NT2/D1 (cell line): ENCODE measurements around the gene APOBR.

Source experiments
- DNase-seq: peaks from one replicate; pipeline ENCODE4 v3.0.0-alpha.2; 2011; ENCODE audit warnings: low read depth, low spot score
- H3K27me3 ChIP-seq: 2 replicates; pipeline ENCODE4 v1.6.0; 2011; ENCODE audit warnings: mild to moderate bottlenecking; ENCODE audit not compliant: insufficient read length, insufficient read depth
- H3K36me3 ChIP-seq: 2 replicates; pipeline ENCODE4 v1.6.1; 2011; ENCODE audit warnings: mild to moderate bottlenecking, low read length, mixed read lengths; ENCODE audit not compliant: insufficient read depth, insufficient read length
- H3K4me1 ChIP-seq: 2 replicates; pipeline ENCODE4 v1.5.1; 2011; ENCODE audit not compliant: insufficient read depth, insufficient read length
- H3K4me3 ChIP-seq: 2 replicates; pipeline ENCODE4 v1.5.1; 2011; ENCODE audit warnings: low read depth; ENCODE audit not compliant: insufficient read length
- H3K9ac ChIP-seq: 2 replicates; pipeline ENCODE4 v1.6.0; 2011; ENCODE audit warnings: low read depth; ENCODE audit not compliant: insufficient read length
- H3K9me3 ChIP-seq: 2 replicates; pipeline ENCODE4 v1.5.1; 2011; ENCODE audit warnings: mild to moderate bottlenecking, low read length; ENCODE audit not compliant: insufficient read depth
- SUZ12 ChIP-seq: IDR thresholded peaks from 2 replicates; pipeline ENCODE4 v1.6.1; 2011; ENCODE audit not compliant: insufficient read length, insufficient read depth; ENCODE audit errors: extremely low read depth
- YY1 ChIP-seq: IDR thresholded peaks from 2 replicates; pipeline ENCODE4 v1.6.1; 2011; ENCODE audit not compliant: insufficient read length, insufficient read depth
- ZNF274 ChIP-seq: IDR thresholded peaks from 2 replicates; pipeline ENCODE4 v1.6.1; 2011; ENCODE audit warnings: mild to moderate bottlenecking, low read depth, low read length

Gene APOBR

DNA sequence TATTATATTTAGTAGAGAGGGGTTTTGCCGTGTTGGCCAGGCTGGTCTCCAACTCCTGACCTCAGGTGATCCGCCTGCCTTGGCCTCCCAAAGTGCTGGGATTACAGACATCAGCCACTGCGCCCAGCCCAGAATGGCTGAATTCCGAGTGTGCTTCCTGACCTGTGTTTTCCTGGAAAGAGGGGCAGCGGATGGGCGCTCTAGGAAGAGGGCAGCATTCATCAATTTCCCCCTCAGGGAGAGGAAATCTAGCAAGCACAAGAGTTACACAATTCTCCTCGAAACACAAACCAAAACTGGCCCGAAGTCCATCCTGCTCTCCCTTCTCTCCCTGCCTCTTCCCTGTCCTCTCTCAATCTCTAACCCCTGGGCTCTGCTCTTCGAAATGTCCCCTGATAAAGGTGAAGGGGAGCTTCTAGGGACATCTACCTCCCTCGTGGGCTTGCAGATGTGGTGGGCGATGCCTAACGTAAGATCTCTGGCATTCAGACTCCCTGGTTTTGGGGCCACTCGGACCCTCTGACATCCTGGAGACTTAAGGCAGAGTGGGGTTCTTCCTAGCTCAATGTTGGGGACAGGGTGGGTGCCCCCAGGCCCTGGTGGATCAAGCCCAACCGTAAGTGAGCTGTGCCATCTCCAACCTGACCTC lies 11.2 kb downstream of the APOBR start:
- H3K9ac ChIP-seq = no peak overlapping the region
- DNase-seq = no peak
- H3K9me3 ChIP-seq = no peaks in the 10 kb centered on the region
- H3K36me3 ChIP-seq = no peaks in the 10 kb centered on the region
- TF ChIP-seq YY1 (no peak), SUZ12 (no peak), ZNF274 (no peak)
- peaks cover 6% of the 10 kb centered on the region for H3K4me1 ChIP-seq
- H3K27me3 ChIP-seq = no peaks in the 10 kb centered on the region
- H3K4me3 ChIP-seq = no peak overlapping the region

DNA sequence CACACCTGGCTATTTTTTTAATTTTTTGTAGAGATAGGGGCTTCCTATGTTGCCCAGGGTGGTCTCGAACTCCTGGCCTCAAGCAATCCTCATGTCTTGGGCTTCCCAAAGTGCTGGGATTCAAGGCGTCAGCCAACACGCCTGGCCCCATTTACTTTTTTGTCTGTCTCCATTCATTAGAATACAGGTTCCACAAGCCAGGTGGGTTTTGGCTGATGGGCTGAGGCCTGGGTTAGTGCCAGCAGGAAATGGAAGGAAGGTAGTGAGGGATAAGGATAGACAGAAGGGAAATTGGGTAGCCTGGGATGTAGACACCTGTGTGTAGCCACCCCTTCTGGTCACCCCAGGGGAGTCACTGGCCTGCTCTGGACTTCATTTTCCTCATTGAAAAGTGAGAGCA lies 16.6 kb downstream of the APOBR start:
- Histone ChIP-seq H3K36me3 (no peaks in the 10 kb centered on the region), H3K9ac (no peak overlapping the region), H3K4me1 (peaks cover 5% of the 10 kb centered on the region), H3K9me3 (no peaks in the 10 kb centered on the region), H3K27me3 (no peaks in the 10 kb centered on the region), H3K4me3 (no peak overlapping the region)
- no peak for DNase-seq
- TF ChIP-seq YY1 = no peak
- TF ChIP-seq SUZ12 = no peak
- TF ChIP-seq ZNF274 = no peak

DNA sequence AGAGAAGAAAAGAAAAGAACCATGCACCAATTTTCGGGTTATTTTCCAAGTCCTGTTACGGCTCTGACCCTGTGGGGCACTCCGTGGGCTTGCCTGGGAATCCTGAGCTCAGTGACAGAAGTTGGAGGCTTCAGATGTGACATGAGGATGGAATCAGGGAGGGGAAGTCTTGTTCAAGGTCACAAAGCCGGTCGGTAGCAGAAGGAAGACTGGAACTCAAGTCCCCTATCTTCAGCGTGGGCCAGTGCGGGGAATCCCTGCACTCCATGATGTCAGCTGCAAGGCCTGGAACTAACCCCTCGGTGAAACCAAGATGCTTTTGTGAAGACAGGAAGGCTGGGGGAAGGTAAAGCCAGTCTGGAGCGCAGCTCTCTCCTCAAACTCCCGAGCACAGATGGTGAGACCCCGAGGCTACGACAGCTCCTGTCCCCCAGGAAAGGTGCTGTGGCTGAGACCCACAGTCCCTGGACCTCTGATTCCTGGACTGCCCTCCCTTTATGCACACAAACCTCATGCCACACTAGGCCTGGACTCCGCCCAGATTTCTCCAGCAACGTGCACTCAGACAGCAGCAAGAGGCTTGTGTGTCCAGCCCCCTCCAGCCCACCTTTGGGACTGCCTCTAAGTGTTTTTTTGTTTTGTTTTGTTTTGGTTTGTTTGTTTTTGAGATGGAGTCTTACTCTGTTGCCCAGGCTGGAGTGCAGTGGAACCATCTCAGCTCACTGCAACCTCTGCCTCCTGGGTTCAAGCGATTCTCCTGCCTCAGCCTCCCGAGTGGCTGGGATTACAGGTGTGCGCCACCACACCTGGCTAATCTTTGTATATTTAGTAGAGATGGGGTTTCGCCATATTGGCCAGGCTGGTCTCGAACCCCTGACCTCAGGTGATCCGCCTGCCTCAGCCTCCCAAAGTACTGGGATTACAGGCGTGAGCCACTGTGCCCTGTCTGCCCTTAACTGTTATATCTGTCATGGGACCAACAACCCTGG lies 17.7 kb downstream of the APOBR start:
- DNase-seq = no peak
- Histone ChIP-seq H3K4me3 (no peak overlapping the region), H3K9ac (no peak overlapping the region), H3K9me3 (no peaks in the 10 kb centered on the region), H3K36me3 (no peaks in the 10 kb centered on the region), H3K27me3 (no peaks in the 10 kb centered on the region), H3K4me1 (peaks cover 5% of the 10 kb centered on the region)
- TF ChIP-seq YY1 (no peak), ZNF274 (no peak), SUZ12 (no peak)

DNA sequence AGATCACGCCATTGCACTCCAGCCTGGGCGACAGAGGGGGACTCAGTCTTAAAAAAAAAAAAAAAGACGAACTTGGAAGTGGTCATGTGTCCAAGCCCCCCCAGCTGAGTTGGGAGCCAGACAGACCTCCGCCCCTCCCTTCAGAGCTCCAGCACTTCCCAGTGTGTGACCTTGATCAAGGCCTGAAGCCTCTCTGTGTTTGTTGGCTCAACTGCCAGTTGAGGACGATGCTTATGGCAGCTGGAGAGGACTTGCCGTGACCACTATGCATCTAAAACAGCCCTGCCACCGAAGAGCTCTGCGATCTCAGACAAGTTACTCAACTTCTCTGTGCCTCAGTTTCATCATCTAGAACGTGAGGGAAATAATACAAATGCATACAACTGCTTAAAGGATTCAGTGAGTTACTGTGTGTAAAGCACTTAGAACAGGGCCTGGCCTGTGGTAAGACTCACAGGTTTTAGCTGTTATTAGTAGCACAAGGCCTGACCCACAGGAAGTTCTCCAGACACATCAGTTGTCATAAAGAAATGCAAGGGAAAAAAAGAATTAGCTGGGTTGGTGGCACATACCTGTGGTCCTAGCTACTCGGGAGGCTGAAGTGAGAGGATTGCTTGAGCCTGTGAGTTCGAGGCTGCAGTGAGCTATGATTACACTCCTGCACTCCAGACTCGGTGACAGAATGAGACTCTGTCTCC lies 19.2 kb downstream of the APOBR start:
- Histone ChIP-seq H3K4me3 (no peak overlapping the region), H3K4me1 (peaks cover 5% of the 10 kb centered on the region), H3K9me3 (no peaks in the 10 kb centered on the region), H3K9ac (no peak overlapping the region), H3K36me3 (no peaks in the 10 kb centered on the region), H3K27me3 (no peaks in the 10 kb centered on the region)
- TF ChIP-seq YY1 (no peak), SUZ12 (no peak), ZNF274 (no peak)
- no peak for DNase-seq

DNA sequence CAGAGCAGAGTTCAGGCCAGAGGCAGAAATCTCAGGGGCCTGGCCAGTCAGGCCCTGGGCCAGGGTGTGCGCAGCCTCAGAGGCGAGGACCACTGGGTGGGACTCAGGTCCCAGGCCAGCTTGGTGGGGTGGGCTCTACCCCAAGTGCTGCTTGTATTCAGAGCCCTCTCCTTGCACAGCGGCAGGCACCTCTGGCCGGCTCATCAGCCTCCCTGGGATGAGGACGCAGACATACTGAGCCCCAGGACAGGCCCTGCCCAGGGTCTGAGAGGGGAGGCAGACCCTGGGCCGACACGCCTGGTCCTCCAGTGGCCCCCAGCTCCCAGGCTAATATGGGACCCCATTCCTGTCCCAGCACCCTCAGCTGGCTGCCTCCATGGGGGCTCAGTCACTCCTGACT lies 19.8 kb downstream of the APOBR start:
- TF ChIP-seq YY1 = no peak
- no peak for TF ChIP-seq ZNF274
- TF ChIP-seq SUZ12 = no peak
- no peaks in the 10 kb centered on the region for H3K27me3 ChIP-seq
- H3K4me3 ChIP-seq = no peak overlapping the region
- no peak for DNase-seq
- H3K9ac ChIP-seq = no peak overlapping the region
- peaks cover 5% of the 10 kb centered on the region for H3K4me1 ChIP-seq
- H3K9me3 ChIP-seq = no peaks in the 10 kb centered on the region
- no peaks in the 10 kb centered on the region for H3K36me3 ChIP-seq

DNA sequence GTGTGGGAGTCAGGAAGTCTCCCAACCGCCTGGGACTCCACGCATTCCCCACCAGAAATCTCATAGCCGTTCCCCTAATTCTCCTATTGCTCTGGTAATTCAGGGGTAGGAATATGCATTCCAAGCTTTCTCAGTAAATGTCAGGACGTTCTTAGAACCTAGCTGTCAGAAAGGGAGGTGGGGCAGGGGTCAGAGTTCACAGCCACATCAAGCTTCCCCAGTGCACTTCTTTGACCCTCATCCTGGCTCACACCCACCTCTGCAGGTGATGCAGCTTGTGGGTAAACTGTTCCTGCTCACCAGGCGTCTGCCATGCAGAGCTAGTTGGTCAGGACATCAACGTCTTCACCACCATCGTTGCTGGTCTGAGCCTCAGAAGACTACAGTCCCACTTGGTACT lies 26.2 kb downstream of the APOBR start:
- no peak for DNase-seq
- no peak overlapping the region for H3K4me3 ChIP-seq
- TF ChIP-seq ZNF274 = no peak
- no peak for TF ChIP-seq SUZ12
- TF ChIP-seq YY1 = no peak
- H3K9me3 ChIP-seq = no peaks in the 10 kb centered on the region
- H3K9ac ChIP-seq = no peak overlapping the region
- H3K4me1 ChIP-seq = no peaks in the 10 kb centered on the region
- H3K36me3 ChIP-seq = no peaks in the 10 kb centered on the region
- H3K27me3 ChIP-seq = no peaks in the 10 kb centered on the region
